OCI-LY1 (cell line): ENCODE measurements around the gene EML2.

Experiments used
- H2AFZ ChIP-seq: fragments of 200-600 bp; sonication (generic), shearing (Covaris generic); 2 replicates; pipeline ENCODE4 v1.6.0; 2014; ENCODE audit warnings: antibody characterized with exemption, mild to moderate bottlenecking, low read length
- H3F3A ChIP-seq: fragments of 200-600 bp; sonication (generic), shearing (Covaris generic); 2 replicates; pipeline ENCODE4 v1.6.0; 2014; ENCODE audit warnings: mild to moderate bottlenecking, antibody characterized with exemption, low read length, moderate library complexity; ENCODE audit not compliant: insufficient read depth
- H3K27ac ChIP-seq: fragments of 200-600 bp; sonication (generic); 2 replicates; pipeline ENCODE4 v1.5.1; 2014; ENCODE audit warnings: low read length, mixed run types, mild to moderate bottlenecking, low read depth; ENCODE audit not compliant: poor library complexity, severe bottlenecking
- H3K27me3 ChIP-seq: fragments of 200-600 bp; sonication (generic); 2 replicates; pipeline ENCODE4 v1.6.0; 2014; ENCODE audit warnings: antibody characterized with exemption, mild to moderate bottlenecking, low read length, moderate library complexity; ENCODE audit not compliant: insufficient read depth
- H3K36me3 ChIP-seq: fragments of 200-600 bp; sonication (generic); 2 replicates; pipeline ENCODE4 v1.6.1; 2014; ENCODE audit warnings: mild to moderate bottlenecking, antibody characterized with exemption, low read length, moderate library complexity, mixed read lengths; ENCODE audit not compliant: insufficient read depth
- H3K4me1 ChIP-seq: fragments of 200-600 bp; sonication (generic); 2 replicates; pipeline ENCODE4 v1.5.1; 2014; ENCODE audit warnings: mild to moderate bottlenecking, low read length, moderate library complexity; ENCODE audit not compliant: insufficient read depth, severe bottlenecking
- H3K4me2 ChIP-seq: fragments of 200-600 bp; sonication (generic), shearing (Covaris generic); 2 replicates; pipeline ENCODE4 v1.6.1; 2014; ENCODE audit warnings: low read length
- H3K4me3 ChIP-seq: fragments of 200-600 bp; sonication (generic); 2 replicates; pipeline ENCODE4 v1.5.1; 2014; ENCODE audit warnings: low read length, low read depth, mild to moderate bottlenecking, mixed read lengths; ENCODE audit not compliant: poor library complexity, severe bottlenecking
- H3K79me2 ChIP-seq: fragments of 200-600 bp; shearing (Covaris generic); 2 replicates; pipeline ENCODE4 v1.6.1; 2016; ENCODE audit warnings: mixed run types, low read length, mixed read lengths; ENCODE audit not compliant: insufficient read depth
- H3K9ac ChIP-seq: fragments of 200-600 bp; sonication (generic), shearing (Covaris generic); 2 replicates; pipeline ENCODE4 v1.6.1; 2014; ENCODE audit warnings: mild to moderate bottlenecking, low read length, mixed read lengths
- H3K9me2 ChIP-seq: fragments of 200-600 bp; sonication (generic), shearing (Covaris generic); 2 replicates; pipeline ENCODE4 v1.6.1; 2014; ENCODE audit warnings: low read depth, mild to moderate bottlenecking, low read length, mixed read lengths
- H3K9me3 ChIP-seq: fragments of 200-600 bp; shearing (Covaris generic); 2 replicates; pipeline ENCODE4 v1.6.1; 2014; ENCODE audit warnings: low read length, mixed read lengths
- H4K20me1 ChIP-seq: fragments of 200-600 bp; sonication (generic), shearing (Covaris generic); 2 replicates; pipeline ENCODE4 v1.6.0; 2016; ENCODE audit warnings: mild to moderate bottlenecking, low read length; ENCODE audit not compliant: insufficient read depth
- CTCF ChIP-seq: fragments of 200-600 bp; sonication (generic), shearing (Covaris generic); IDR thresholded peaks from 2 replicates; pipeline ENCODE4 v1.5.1; 2017; ENCODE audit warnings: mild to moderate bottlenecking, antibody characterized with exemption, low read length, moderate library complexity, mixed read lengths
- EZH2 ChIP-seq: fragments of 200-600 bp; sonication (generic), shearing (Covaris generic); IDR thresholded peaks from 2 replicates; pipeline ENCODE4 v1.8.0; 2017; ENCODE audit warnings: borderline replicate concordance, mixed run types, mild to moderate bottlenecking, antibody characterized with exemption, low read length, moderate library complexity, mixed read lengths

The EML2 gene

GRCh38 chr19:45591004-45591637 lies 48.1 kb downstream of the EML2 start:
- Histone ChIP-seq H3K9me2 (no peaks in the 10 kb centered on the region), H3K27ac (no peak overlapping the region), H2AFZ (no peak overlapping the region), H3K9me3 (no peaks in the 10 kb centered on the region), H3F3A (no peaks in the 10 kb centered on the region), H3K4me1 (no peaks in the 10 kb centered on the region), H3K27me3 (no peaks in the 10 kb centered on the region), H3K9ac (no peak overlapping the region), H4K20me1 (no peaks in the 10 kb centered on the region), H3K4me3 (no peak overlapping the region), H3K4me2 (no peak overlapping the region), H3K36me3 (no peaks in the 10 kb centered on the region), H3K79me2 (no peaks in the 10 kb centered on the region)
- TF ChIP-seq EZH2 (no peak), CTCF (peak; percentile 45; the same call in 1 of the 2 replicates)

- Histone ChIP-seq H3K27me3 (no peaks in the 10 kb centered on the region), H3F3A (no peaks in the 10 kb centered on the region), H3K9me2 (no peaks in the 10 kb centered on the region), H3K4me3 (no peak overlapping the region), H3K4me1 (peaks cover under 1% of the 10 kb centered on the region), H3K9me3 (no peaks in the 10 kb centered on the region), H4K20me1 (no peaks in the 10 kb centered on the region), H2AFZ (no peak overlapping the region), H3K79me2 (no peaks in the 10 kb centered on the region), H3K36me3 (no peaks in the 10 kb centered on the region), H3K9ac (no peak overlapping the region), H3K27ac (no peak overlapping the region), H3K4me2 (no peak overlapping the region)
- TF ChIP-seq CTCF, result no peak
- no peak for TF ChIP-seq EZH2
Observed at GRCh38 chr19:45590300-45591003, 48.7 kb downstream of the EML2 start.

- no peak overlapping the region for H3K4me2 ChIP-seq
- H3K9me3 ChIP-seq, result no peaks in the 10 kb centered on the region
- no peaks in the 10 kb centered on the region for H3K27me3 ChIP-seq
- no peak overlapping the region for H3K9ac ChIP-seq
- H2AFZ ChIP-seq, result no peak overlapping the region
- no peak overlapping the region for H3K27ac ChIP-seq
- TF ChIP-seq CTCF (no peak), EZH2 (no peak)
- no peaks in the 10 kb centered on the region for H3K79me2 ChIP-seq
- no peaks in the 10 kb centered on the region for H3K9me2 ChIP-seq
- H3K4me1 ChIP-seq, result peaks cover 6% of the 10 kb centered on the region
- no peaks in the 10 kb centered on the region for H3K36me3 ChIP-seq
- H4K20me1 ChIP-seq, result no peaks in the 10 kb centered on the region
- no peaks in the 10 kb centered on the region for H3F3A ChIP-seq
- H3K4me3 ChIP-seq, result no peak overlapping the region
Observed at GRCh38 chr19:45589768-45590167, 49.4 kb downstream of the EML2 start.
